GM18858 (cell line): ENCODE data around the gene FCHSD1.
"Not testable (repeated sequence)": the region's sequence is repeated elsewhere in the genome, so short reads cannot be mapped to it uniquely, and the experiment has no call there.

ENCODE experiments used
- ATAC-seq: cut with Tn5 transposase; IDR thresholded peaks from one replicate; pipeline ENCODE4 v1.9.1; 2021; ENCODE audit not compliant: unreplicated experiment

FCHSD1 gene

DNA sequence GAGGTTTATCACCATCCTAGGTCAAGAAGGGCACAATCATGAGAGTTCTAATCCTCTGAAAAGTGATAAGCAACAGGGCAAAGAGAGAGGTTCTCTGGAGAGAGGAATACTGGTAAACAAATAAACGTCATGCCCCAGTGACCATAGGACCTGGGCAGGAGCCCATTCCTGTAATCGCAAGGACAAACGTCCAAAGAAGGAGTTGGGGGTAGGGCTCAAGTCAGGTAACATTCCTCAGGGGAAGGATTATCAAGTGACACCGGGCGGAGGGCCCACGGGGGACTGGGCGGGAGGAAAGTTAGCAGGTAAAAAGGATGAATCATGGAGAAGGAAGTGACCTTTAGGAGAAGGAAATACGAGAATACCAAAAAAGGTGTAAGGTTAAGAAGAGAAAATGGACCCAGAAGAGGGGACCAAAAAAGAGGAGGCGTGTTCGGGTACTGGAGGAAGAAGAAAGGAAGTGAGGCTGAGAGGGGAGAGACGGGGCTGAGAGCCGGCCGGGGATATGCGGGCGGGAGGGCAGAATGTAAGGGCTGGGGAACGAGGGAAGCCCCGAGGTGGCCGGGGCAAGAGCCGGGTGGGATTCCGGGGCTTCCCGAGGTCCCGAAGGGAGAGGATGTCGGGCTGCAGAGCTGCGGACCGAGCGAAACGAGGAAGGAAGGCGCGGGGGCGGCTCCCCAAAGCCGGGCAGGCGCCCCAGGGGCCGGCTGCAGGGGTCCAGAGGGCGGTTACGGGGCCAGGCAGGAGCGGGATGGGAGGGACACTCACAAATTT lies 33.0 kb downstream of the FCHSD1 start:
- ATAC-seq: peak; percentile 12

DNA sequence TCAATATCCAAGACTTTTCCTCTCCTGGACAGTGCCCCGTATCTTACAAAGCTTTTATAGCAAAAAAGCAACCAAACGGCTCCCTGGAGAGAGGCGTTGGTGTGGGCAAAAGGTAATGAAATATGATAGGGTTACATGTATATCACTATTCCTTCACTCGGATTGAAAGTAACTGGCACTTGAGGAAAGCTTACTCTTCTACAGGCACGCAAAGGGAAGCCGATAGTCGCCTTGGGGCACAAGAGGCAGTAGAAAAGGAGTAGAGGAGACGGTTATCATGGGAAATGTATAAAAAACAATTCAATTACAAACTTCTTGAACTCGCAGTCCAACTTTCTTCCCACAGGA lies 33.6 kb downstream of the FCHSD1 start:
- no peak for ATAC-seq

DNA sequence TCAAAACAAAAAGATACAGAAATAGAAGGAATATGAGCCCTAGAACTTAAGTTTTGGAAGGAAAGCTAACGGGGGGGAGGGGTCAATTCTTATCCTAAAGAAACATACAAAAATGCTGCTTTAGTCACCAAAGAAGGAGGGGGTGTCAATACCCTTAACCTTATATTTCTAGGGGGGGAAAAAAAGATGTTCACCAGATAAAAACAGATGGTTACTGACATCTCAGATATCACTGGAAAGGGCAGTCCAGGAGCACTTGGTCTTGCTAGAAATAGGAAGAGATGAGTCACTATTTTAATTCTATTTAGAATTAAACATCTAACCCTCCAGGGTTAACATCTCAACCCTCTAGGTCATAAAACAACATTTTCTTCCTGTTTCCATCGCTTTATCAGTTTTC lies 34.1 kb downstream of the FCHSD1 start:
- ATAC-seq: no peak

DNA sequence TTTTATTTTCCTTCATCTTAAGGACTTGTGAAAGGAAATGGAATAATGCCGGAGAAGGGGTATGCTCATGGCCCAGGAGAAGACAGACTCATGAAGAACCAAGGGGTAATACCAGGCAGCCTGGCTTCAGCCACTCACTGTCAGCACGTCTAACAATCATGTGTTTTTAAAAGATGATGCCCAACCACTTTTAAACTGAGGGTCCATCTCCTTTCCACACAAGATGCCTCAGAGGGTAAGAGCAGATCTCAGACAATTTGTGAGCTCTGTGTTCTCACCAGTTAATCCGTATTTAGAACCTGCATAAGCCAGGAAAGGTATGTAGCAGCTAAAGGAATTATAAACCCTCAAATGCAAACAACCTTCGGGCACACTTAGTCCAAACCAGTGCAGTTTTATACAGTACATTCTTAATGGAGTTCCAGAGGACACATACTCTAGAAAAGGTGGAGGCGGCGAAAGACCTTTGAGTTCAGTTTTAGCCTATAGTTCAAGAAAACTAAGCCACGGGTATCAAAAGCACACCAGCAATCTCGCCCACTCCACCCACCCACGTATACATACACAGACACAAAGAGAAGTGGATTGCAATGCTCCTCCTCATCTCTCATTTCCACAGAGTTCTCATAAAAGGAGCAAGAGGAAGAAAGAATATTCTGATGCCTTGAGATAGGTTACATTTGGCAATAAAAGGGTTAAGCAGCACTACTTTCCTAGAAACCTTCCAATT lies 35.1 kb downstream of the FCHSD1 start:
- ATAC-seq: no peak

DNA sequence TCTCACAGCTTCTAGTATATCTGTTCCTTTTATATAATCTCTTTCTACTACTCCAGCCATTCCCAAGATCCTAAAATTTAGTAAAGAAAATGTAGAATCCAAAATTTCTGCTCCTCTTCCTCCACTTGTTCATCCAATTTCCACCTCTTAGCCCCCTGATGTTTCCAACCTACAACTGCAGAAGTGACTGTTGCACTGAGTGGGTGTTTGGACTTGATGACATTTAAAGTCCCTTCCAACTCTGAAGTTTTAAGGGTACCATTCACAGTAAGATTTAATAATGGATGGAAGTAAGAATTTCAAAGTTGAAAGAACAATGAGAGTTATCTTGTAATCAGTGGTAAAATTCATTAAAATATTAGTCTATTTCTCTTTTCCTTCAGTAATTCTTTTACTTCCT lies 37.9 kb downstream of the FCHSD1 start:
- ATAC-seq: no peak

DNA sequence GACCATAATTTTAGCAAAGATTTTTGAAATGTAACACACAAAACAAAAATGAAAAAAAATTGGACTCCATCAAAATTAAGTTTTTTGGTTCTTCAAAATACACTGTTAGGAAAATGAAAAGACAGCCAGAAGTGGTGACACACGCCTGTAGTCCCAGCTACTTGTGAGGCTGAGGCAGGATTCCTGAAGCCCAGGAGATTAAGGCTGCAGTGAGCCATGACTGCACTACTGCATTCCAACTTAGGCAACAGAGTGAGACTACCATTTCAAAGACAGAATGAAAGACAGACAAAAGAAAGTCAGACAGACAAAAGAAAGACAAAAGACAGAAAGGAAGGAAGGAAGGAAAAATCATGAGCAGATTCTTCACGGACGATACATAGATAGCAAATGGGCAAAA lies 39.9 kb downstream of the FCHSD1 start:
- ATAC-seq: no peak

DNA sequence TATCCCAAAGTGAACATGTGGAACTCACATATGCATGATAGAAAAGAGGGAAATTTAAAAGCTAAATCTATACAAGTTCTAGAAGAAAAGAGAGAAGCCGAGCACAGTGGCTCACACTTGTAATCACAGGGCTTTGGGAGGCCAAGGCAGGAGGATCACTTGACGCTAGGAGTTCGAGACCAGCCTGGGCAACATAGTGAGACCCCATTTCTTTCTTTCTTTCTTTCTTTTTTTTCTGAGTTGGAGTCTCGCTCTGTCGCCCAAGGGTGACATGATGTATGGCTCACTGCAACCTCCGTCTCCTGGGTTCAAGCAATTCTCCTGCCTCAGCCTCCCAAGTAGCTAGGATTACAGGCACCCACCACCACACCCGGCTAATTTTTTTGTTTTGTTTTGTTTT lies 41.3 kb downstream of the FCHSD1 start:
- ATAC-seq: not testable (repeated sequence)

DNA sequence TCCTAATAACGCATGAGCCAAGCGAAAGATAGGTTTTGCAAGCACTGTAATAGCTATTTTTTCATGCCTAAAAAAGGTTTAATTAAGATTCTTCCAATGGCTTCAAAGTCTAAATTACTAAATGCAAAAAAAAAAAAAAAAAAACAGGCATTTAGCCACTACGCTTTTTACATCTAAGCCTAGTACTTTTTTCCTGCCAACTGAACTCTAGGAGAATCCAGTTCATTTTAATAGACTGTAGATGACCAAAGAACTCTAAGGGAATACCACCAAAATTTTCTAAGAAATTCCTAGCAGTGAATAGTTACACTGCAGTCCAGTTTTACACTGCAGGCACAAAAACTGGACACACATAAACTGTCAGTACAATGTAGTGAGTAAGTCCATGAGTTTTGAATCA lies 42.2 kb downstream of the FCHSD1 start:
- no peak for ATAC-seq

DNA sequence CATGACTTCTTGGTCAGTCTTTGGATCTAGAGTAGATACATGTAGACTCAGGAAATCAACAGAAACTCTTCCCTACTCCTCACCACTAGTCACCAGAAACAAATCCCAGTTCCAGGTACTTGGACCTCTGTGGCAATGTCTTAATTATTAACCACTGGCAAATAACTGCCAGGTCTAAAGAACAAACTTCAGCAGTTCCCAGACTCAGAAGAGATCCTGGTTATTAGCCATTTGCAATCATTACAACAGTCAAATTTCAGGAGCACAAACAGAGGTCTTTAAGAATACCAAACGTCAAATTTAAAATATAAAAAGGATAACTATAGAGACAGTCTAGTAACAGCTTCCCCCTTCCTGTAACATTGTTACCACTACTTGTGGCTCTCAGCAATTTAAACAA lies 42.7 kb downstream of the FCHSD1 start:
- ATAC-seq: no peak

DNA sequence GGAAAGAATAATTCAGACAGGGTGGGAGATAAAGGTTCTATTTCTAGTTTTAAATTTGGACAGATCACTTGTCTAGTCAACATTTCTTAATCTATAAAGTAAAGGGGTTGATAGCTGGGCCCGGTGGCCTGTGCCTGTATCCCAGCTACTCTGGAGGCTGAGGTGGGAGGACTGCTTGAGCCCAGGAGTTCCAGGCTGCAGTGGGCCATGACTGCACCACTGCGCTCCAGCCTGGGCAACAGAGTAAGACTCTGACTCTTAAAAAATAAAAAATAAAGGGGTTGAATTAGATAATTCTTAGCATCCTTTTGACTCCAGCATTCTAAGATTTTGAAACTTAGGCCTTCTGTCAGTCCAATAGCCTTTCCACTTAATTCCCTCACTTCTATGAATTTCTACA lies 43.2 kb downstream of the FCHSD1 start:
- ATAC-seq: no peak

DNA sequence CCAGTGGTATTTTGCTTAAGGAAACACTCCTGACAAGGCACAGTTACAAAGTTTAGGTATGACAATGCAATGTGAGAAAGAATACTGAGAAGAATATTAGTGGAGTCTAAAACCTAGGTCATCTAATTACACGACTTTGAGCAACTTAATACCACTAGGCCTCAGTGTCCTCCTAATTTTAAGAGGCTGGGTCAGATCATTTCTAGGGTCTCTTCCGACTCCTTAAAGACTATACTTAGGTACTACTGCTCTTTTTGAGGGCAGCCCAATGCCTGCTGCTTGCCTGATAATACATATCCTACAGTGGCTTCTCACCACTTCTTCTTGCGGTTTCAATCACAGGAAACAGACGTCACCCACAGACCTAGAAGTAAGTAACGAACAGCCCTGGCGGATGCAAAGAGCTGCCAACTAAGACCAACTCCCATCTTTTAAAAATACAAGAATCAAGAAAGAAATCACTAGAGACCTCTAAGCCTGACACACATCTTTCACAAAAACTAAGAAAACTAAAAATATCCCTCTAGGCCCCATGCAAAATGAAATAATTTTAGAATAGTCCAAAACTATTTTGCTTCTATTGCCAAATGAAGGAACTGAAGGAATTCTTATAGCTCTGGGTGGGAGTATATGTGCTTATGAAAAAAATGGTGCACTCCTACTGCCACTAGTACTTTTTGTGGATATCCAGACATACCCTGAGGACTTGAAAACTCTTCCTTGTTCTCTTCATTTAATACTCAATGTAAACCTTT lies 45.5 kb downstream of the FCHSD1 start:
- peak; percentile 94 for ATAC-seq

DNA sequence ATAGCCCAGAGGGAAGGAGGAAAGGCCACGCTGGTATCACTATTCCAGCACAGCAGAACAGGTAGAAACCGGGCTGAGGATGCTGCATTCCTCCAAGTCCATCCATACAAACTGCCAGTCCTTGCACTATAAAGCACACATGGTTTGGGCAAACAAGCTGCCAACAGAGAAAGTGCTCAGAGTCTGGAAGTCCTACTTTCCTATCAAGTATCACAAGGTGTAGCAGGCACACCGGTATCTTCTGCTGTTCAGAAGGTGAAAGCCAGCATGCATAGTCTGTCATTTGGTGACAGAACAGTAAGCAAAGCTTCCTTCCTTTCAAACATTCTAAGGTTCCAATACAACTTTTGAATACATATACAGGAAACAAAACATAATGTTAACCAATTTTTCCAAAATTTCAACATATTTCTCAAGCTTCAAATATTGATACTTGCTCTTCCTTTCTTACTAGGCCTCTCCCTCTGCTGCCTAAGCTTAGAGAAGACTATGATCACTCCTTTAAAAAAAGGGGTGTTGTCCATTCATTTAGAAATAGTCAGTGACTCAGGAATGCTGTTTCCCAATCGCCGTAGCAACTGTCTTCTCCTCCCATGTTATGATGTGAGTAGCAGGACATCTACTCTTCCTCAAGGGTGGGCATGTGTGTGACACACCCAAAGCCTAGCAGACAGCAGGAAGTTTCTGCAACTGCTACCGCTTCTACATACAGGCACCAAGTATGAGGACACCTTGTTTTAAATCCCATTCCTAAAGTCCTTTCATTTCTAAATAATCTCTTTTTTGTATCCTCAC lies 47.1 kb downstream of the FCHSD1 start:
- no peak for ATAC-seq

DNA sequence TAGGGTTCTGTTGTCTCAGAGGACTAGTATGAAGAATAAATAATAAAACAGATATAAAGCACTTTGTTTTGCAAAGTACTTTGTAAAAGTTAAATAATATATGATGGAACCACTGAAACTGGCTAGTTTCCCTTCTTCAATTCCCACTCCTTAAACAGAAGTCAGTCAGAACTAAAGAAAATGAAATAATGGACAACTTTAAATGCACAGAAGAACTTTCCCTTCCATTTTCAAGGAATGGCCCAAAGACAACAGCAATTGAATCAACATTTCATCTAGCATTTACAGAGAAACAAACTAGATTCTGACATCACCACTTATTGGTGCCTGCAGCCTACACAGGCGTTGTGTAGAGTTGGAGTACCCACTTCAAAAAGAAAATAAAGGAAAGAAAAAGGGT lies 48.6 kb downstream of the FCHSD1 start:
- ATAC-seq: no peak

DNA sequence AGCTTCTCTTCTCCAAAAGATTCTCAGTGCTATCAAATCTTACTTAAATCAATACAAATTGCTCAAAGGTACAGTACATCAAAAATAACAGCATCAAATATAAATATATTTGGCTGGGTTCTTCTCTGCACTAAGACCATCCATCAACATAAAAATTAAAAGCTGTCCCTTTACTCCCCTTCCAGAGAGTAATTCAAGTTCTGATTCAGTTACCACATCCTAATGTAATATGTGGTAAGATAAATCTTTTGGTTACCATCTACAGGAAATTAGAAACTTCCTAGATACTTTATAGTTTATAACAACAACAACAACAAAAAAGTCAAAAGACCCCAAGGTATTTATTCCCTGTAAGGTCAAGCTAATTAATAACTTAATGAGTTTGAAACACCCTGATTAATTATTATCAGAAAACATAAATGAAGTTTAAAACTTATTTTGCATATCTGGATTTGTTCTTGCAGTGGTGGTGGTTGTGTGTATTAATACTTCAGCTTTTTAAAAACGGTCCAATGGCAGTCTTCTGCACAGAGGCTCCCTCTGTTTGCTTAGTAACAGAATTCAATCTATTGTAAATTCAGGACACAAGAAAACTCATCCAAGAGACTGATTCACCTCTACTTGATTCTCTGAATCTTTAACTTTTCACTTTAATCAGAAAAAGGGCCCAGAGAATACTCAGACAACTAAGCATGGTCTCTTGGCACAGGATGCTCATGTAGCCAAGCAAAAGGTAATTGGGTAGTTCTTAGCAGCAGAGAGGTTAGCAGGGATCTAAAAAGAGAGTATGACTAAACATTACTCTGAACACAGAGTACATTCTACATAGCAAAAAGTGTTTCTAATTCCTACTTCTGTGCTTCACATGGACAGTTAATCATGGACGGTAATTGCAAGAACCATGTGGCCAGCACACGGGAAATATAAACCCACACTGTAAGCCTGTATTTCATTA lies 52.5 kb downstream of the FCHSD1 start:
- no peak for ATAC-seq

DNA sequence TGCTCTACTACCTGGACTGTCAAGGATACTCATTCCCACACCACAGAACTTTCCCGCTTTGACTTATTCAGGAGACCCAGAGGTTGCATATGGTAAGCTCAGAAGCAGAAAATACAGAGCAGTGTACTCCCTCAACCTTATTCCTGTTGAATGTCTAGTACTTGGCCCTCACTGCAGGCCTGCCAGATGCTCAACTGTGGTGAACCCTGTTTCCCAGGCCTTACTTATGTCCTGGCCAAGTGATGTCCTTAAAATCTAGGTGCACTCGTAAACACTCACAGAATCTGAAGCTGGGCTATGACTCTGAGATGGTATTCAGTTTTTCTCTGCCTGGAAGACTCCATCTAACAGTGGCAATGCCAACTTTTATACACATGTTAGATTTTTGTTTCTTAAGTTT lies 53.4 kb downstream of the FCHSD1 start:
- no peak for ATAC-seq

DNA sequence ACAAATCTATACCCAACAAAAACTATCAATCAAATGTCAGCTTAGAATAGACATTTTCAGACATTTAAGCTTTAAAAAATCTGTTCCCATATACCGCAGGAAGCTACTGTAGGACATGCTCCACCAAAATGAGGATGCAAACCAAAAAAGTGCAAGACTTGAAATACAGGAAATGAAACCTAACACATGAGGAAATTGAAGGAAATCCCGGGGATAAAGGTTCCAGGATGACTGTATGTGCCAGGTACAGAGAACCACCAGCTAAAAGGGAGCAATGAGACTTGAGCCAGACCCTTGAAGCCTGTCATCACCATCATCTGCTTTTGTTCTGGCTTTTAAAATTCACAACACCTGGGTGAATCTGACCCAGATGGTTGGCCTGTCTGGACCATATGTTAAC lies 53.8 kb downstream of the FCHSD1 start:
- ATAC-seq: no peak

DNA sequence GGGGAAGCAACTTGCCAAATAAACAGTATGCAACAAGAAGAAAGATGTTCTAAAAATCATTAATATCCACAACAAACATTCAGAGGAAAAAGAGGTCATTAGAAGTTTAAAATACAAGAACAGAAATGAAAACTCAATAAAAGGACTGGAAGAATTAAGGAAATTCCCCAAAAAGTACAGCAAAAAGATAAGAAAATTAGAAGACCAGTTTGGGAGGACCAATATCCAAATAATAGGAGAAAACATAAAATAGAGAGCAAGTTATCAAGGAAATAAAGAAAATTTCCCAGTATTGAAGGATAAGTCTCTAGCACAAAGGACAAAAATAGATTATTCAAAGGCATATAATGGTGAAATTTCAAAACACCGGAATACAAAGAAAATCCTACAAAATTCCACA lies 54.4 kb downstream of the FCHSD1 start:
- ATAC-seq: no peak

DNA sequence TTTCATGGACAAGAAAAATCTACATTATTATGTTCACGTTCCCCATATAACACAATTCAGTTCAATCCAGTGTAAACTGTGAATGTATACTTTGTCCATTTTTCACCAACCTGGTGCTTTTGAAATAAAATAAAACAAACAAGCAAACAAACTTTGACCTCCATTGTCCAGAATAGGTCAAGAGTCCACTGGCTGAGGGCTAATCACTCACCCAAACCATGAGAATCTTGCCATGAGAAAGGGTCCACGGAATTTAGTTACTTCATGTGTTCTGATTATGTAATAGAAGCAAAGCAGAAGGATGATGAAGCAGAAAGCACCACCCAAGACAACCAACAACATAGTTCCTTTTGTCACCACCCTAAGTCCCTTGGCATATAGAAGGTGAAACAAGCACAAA lies 61.1 kb downstream of the FCHSD1 start:
- no peak for ATAC-seq
